ENCODE data around the gene CSNK1A1. TPM values are rescaled to one million over a fixed set of nuclear protein-coding genes. Genes with fewer than 3 reads are reported as not detected.
"Not testable (repeated sequence)": the region's sequence is repeated elsewhere in the genome, so short reads cannot be mapped to it uniquely, and the experiment has no call there.

The CSNK1A1 gene
- total and polyA plus RNA-seq, 3 donors from 2014 or later: 129 to 192 (median 148) TPM

- whole genome bisulfite sequencing, 2 donors: 86 to 96% methylated on average over 6 to 7 of the region's 7 CpGs
- intact Hi-C loops (cut with DNase I; ENCODE audit: low total_unique reads): no loop called here
- Histone ChIP-seq H3K4me3 (no peak overlapping the region), H3K27ac (no peak overlapping the region), H3K9me3 (no peaks in the 10 kb centered on the region), H3K36me3 (ENCODE audit: low read depth, missing control alignments) (no peaks in the 10 kb centered on the region), H3K4me1 (peaks cover 14% of the 10 kb centered on the region), H3K27me3 (no peaks in the 10 kb centered on the region)
- DNase-seq: no peak
- no peak for TF ChIP-seq CTCF (IDR thresholded peaks at IDR 0.05)
- TF ChIP-seq POLR2A (IDR thresholded peaks at IDR 0.05): no peak
These were observed 46.4 kb upstream of the CSNK1A1 start for GRCh38 chr5:149597618-149598017.

- TF ChIP-seq CTCF (IDR thresholded peaks at IDR 0.05): no peak
- no peak for TF ChIP-seq POLR2A (IDR thresholded peaks at IDR 0.05)
- Histone ChIP-seq H3K4me1 (peaks cover 14% of the 10 kb centered on the region), H3K36me3 (ENCODE audit: low read depth, missing control alignments) (no peaks in the 10 kb centered on the region), H3K27me3 (no peaks in the 10 kb centered on the region), H3K27ac (peak overlapping the region in 1 of 2 donors; percentile 70), H3K9me3 (no peaks in the 10 kb centered on the region), H3K4me3 (no peak overlapping the region)
- intact Hi-C loops (cut with DNase I; ENCODE audit: low total_unique reads): no loop called here
- no peak for DNase-seq
- 65 to 73% methylated on average over 2 of the region's 2 CpGs for WGBS, 2 donors
These were observed 45.5 kb upstream of the CSNK1A1 start for GRCh38 chr5:149596712-149597111.

GRCh38 chr5:149595105-149595504 is 43.9 kb upstream of the CSNK1A1 start:
- H3K4me3 ChIP-seq; H3K27me3 ChIP-seq; DNase-seq; H3K36me3 ChIP-seq (ENCODE audit: low read depth, missing control alignments); intact Hi-C loops (cut with DNase I; ENCODE audit: low total_unique reads); H3K9me3 ChIP-seq: not testable (repeated sequence)
- Histone ChIP-seq H3K4me1 (peaks cover 14% of the 10 kb centered on the region), H3K27ac (peak overlapping the region; percentile 23 to 68)
- WGBS, 2 donors: 75 to 84% methylated on average over 3 of the region's 3 CpGs

GRCh38 chr5:149594206-149594895 is 43.1 kb upstream of the CSNK1A1 start:
- Histone ChIP-seq H3K36me3 (ENCODE audit: low read depth, missing control alignments) (no peaks in the 10 kb centered on the region), H3K27ac (peak overlapping the region; percentile 23 to 68), H3K9me3 (no peaks in the 10 kb centered on the region), H3K4me3 (no peak overlapping the region), H3K27me3 (no peaks in the 10 kb centered on the region), H3K4me1 (peaks cover 14% of the 10 kb centered on the region)
- TF ChIP-seq CTCF (IDR thresholded peaks at IDR 0.05) (no peak), POLR2A (IDR thresholded peaks at IDR 0.05) (no peak)
- DNase-seq: no peak
- intact Hi-C loops (cut with DNase I; ENCODE audit: low total_unique reads): no loop called here
- 53 to 66% methylated on average over 5 of the region's 5 CpGs for WGBS, 2 donors

GRCh38 chr5:149593370-149593769 is 42.1 kb upstream of the CSNK1A1 start:
- WGBS, 2 donors: 87 to 95% methylated on average over 2 of the region's 2 CpGs
- H3K9me3 ChIP-seq: no peaks in the 10 kb centered on the region
- no peak overlapping the region for H3K27ac ChIP-seq
- H3K36me3 ChIP-seq (ENCODE audit: low read depth, missing control alignments): no peaks in the 10 kb centered on the region
- H3K4me3 ChIP-seq: no peak overlapping the region
- peaks cover 14% of the 10 kb centered on the region for H3K4me1 ChIP-seq
- TF ChIP-seq POLR2A (IDR thresholded peaks at IDR 0.05) (no peak), CTCF (IDR thresholded peaks at IDR 0.05) (no peak)
- no peak for DNase-seq
- H3K27me3 ChIP-seq: no peaks in the 10 kb centered on the region
- intact Hi-C loops (cut with DNase I; ENCODE audit: low total_unique reads): no loop called here
